Spleen (tissue), 11 donors: ENCODE measurements around the gene DNAJC1. TPM values are rescaled to one million over a fixed set of nuclear protein-coding genes. Genes with fewer than 3 reads are reported as not detected.

Experiments
- DNase-seq: peaks from one replicate; pipeline ENCODE4 v3.0.0-alpha.2; 2020
- H3K27ac ChIP-seq, 8 donors: fragments of 200-600 bp; sonication (generic) in 7 of 8; 1 replicate in 4 of 8; 2 replicates in 4 of 8; pipeline versions ENCODE4 v1.5.0 to v1.8.0; 2016 to 2021; ENCODE audit warnings: inconsistent platforms in 4 of 8, mild to moderate bottlenecking in 4 of 8, moderate library complexity in 1 of 8
- H3K27me3 ChIP-seq, 7 donors: fragments of 200-600 bp; sonication (generic) in 6 of 7; replicated peaks in 1 of 7; 1 replicate in 4 of 7; 2 replicates in 3 of 7; pipeline versions ENCODE4 v1.5.0 to v1.8.0; 2016 to 2021; ENCODE audit warnings: inconsistent platforms in 3 of 7, mild to moderate bottlenecking in 1 of 7
- H3K36me3 ChIP-seq, 6 donors: fragments of 200-600 bp; sonication (generic) in 5 of 6; 1 replicate in 4 of 6; 2 replicates in 2 of 6; pipeline versions ENCODE4 v1.5.0 to v1.8.0; 2016 to 2021; ENCODE audit warnings: inconsistent platforms in 2 of 6
- H3K4me1 ChIP-seq, 6 donors: fragments of 200-600 bp; sonication (generic) in 5 of 6; 1 replicate in 3 of 6; 2 replicates in 3 of 6; pipeline versions ENCODE4 v1.5.0 to v1.8.0; 2016 to 2021; ENCODE audit warnings: inconsistent platforms in 3 of 6
- H3K4me3 ChIP-seq, 8 donors: fragments of 200-600 bp; sonication (generic) in 7 of 8; 1 replicate in 4 of 8; 2 replicates in 4 of 8; pipeline versions ENCODE4 v1.5.0 to v1.8.0; 2016 to 2021; ENCODE audit warnings: inconsistent platforms in 4 of 8, mild to moderate bottlenecking in 4 of 8, moderate library complexity in 2 of 8
- H3K9me3 ChIP-seq, 8 donors: fragments of 200-600 bp; sonication (generic) in 7 of 8; 1 replicate in 4 of 8; 2 replicates in 4 of 8; pipeline versions ENCODE4 v1.5.0 to v1.8.0; 2016 to 2021; ENCODE audit warnings: inconsistent platforms in 4 of 8
- CTCF ChIP-seq, 11 experiments: fragments of 200-600 bp in 7 of 11; fragments of 450-650 bp in 4 of 11; sonication (generic) in 4 of 11; IDR thresholded peaks in 8 of 11; conservative IDR thresholded peaks in 3 of 11; 1 replicate in 7 of 11; 2 replicates in 4 of 11; pipeline versions ENCODE4 v1.4.0 to v1.8.0; 2016 to 2021; ENCODE audit warnings: antibody characterized with exemption in 11 of 11, inconsistent platforms in 4 of 11, mild to moderate bottlenecking in 1 of 11
- POLR2A ChIP-seq, 3 donors: fragments of 450-650 bp; IDR thresholded peaks; one replicate each; pipeline ENCODE4 v1.5.1; 2017; ENCODE audit warnings: antibody characterized with exemption in 3 of 3, mild to moderate bottlenecking in 1 of 3
- POLR2AphosphoS5 ChIP-seq, 3 donors: sonication (generic); formaldehyde crosslinking; IDR thresholded peaks; one replicate each; pipeline ENCODE4 v1.5.1; 2017; ENCODE audit warnings: antibody characterized with exemption in 3 of 3
- WGBS, 5 donors: extraction: QIAGEN DNeasy Blood & Tissue Kit in 3 of 5; methylation state at CpG; one replicate each; pipeline versions ENCODE4 v1.1.5 to v1.1.7; 2013 to 2018; 5-methylcytosine and 5-hydroxymethylcytosine counted together
- intact Hi-C: fragments of 100-400 bp; cut with DNase I; formaldehyde crosslinking; loops from one replicate; pipeline ENCODE4 v1.15.0; 2023; ENCODE audit warnings: low total_unique reads
- polyA plus RNA-seq, 3 donors: library from polyadenylated mRNA; stranded (reverse); fragments of 200-250 nt; gene quantifications; one replicate each; pipeline ENCODE4 v1.2.1, GENCODE V29; 2013
- total RNA-seq, 7 donors: library from RNA; depleted of rRNA in 3 of 7; stranded (reverse); fragments of >200 nt in 3 of 7; fragmentation: NEBNext Ultra II Directional in 4 of 7; extraction: Animal tissue kit (Norgen Biotek cat#: 25700) in 4 of 7; gene quantifications; one replicate each; pipeline versions ENCODE4 v1.1.0 to v1.2.1, GENCODE V29; 2016 to 2021
- donor health status: healthy with polysubstance abuse.
- donor health status: DM: no; HTN: no; CAD: no; lungs with moderate emphysema.
- donor health status: DM: no; HTN: no; CAD: no.
- donor health status: Bipolar disorder and iron deficiency.
- donor health status: healthy.
- donor health status: DM: no; HTN: no; CAD: no.
- donor health status: DM: yes; HTN: yes; CAD: no.

Gene DNAJC1
- total and polyA plus RNA-seq, 10 donors: 8.1 to 96.4 (median 22.5) TPM

- Histone ChIP-seq H3K4me1 (no peaks in the 10 kb centered on the region), H3K9me3 (peaks cover 0 to 3% (median 0%) of the 10 kb centered on the region in 8 donors), H3K27ac (no peak overlapping the region), H3K4me3 (no peak overlapping the region), H3K27me3 (no peaks in the 10 kb centered on the region), H3K36me3 (peaks cover 0 to 11% (median 0%) of the 10 kb centered on the region in 6 donors)
- intact Hi-C loops: no loop called here
- 92 to 100% (median 97%) methylated on average over 1 of the region's 1 CpG for WGBS, 5 donors
- no peak for DNase-seq
- TF ChIP-seq POLR2A (IDR thresholded peaks at IDR 0.05) (no peak), CTCF (IDR thresholded peaks at IDR 0.05 in 8 of 11, conservative IDR thresholded peaks at IDR 0.05 in 3 of 11) (no peak), POLR2AphosphoS5 (IDR thresholded peaks at IDR 0.05) (no peak)
Observed at GRCh38 chr10:21776883-21777282, 226.6 kb downstream of the DNAJC1 start.

- no peak overlapping the region for H3K27ac ChIP-seq
- H3K27me3 ChIP-seq: no peaks in the 10 kb centered on the region
- no peaks in the 10 kb centered on the region for H3K4me1 ChIP-seq
- TF ChIP-seq POLR2AphosphoS5 (IDR thresholded peaks at IDR 0.05) (no peak), POLR2A (IDR thresholded peaks at IDR 0.05) (no peak), CTCF (IDR thresholded peaks at IDR 0.05 in 8 of 11, conservative IDR thresholded peaks at IDR 0.05 in 3 of 11) (no peak)
- DNase-seq: no peak
- H3K9me3 ChIP-seq: no peaks in the 10 kb centered on the region
- WGBS, 5 donors: 84 to 97% (median 94%) methylated on average over 4 of the region's 4 CpGs
- intact Hi-C loops: no loop called here
- H3K4me3 ChIP-seq: no peak overlapping the region
- H3K36me3 ChIP-seq: peaks cover 0 to 4% (median 0%) of the 10 kb centered on the region in 6 donors
Observed at GRCh38 chr10:21771219-21771618, 232.3 kb downstream of the DNAJC1 start.

- Histone ChIP-seq H3K4me3 (no peak overlapping the region), H3K36me3 (peaks cover 0 to 25% (median 0%) of the 10 kb centered on the region in 6 donors), H3K4me1 (no peaks in the 10 kb centered on the region), H3K27me3 (no peaks in the 10 kb centered on the region), H3K9me3 (no peaks in the 10 kb centered on the region), H3K27ac (no peak overlapping the region)
- no peak for DNase-seq
- intact Hi-C loops: no loop called here
- whole genome bisulfite sequencing, 5 donors: 95 to 99% (median 97%) methylated on average over 3 of the region's 3 CpGs
- TF ChIP-seq CTCF (IDR thresholded peaks at IDR 0.05 in 8 of 11, conservative IDR thresholded peaks at IDR 0.05 in 3 of 11) (no peak), POLR2A (IDR thresholded peaks at IDR 0.05) (no peak), POLR2AphosphoS5 (IDR thresholded peaks at IDR 0.05) (no peak)
Observed at GRCh38 chr10:21769041-21769440, 234.5 kb downstream of the DNAJC1 start.

- WGBS, 5 donors: 68 to 82% (median 73%) methylated on average over 5 of the region's 5 CpGs
- no peak for DNase-seq
- peaks cover 0 to 57% (median under 1%) of the 10 kb centered on the region in 6 donors for H3K36me3 ChIP-seq
- TF ChIP-seq POLR2A (IDR thresholded peaks at IDR 0.05) (no peak), POLR2AphosphoS5 (IDR thresholded peaks at IDR 0.05) (no peak), CTCF (IDR thresholded peaks at IDR 0.05 in 8 of 11, conservative IDR thresholded peaks at IDR 0.05 in 3 of 11) (no peak)
- H3K4me3 ChIP-seq: no peak overlapping the region
- H3K4me1 ChIP-seq: no peaks in the 10 kb centered on the region
- H3K27ac ChIP-seq: no peak overlapping the region
- H3K27me3 ChIP-seq: no peaks in the 10 kb centered on the region
- no peaks in the 10 kb centered on the region for H3K9me3 ChIP-seq
- intact Hi-C loops: no loop called here
Observed at GRCh38 chr10:21764466-21765189, 238.9 kb downstream of the DNAJC1 start.
